Stimulated activated naive CD8-positive, alpha-beta T cell treated with anti-CD3 and anti-CD28 coated beads, Interleukin-15, amount 100 ng/mL, for 72 hours (primary cell): ENCODE results near the gene MEI4.

Experiments
- ATAC-seq: fragments of 150-1000 bp; cut with Tn5 transposase; 2 replicates; pipeline ENCODE4 v1.10.0; 2021; ENCODE audit warnings: mild to moderate bottlenecking, moderate library complexity
- DNase-seq, 2 donors: peaks; one replicate each; pipeline ENCODE4 v3.0.0; 2021 to 2022
- H3K27ac Mint-ChIP-seq, 2 donors: one replicate each; pipeline ENCODE4 v1.8.0; 2022; ENCODE audit warnings: mild to moderate bottlenecking in 2 of 2, mixed read lengths in 2 of 2, moderate library complexity in 2 of 2
- H3K27me3 Mint-ChIP-seq: one replicate; pipeline ENCODE4 v1.8.0; 2022; ENCODE audit warnings: mixed read lengths
- H3K4me1 Mint-ChIP-seq: one replicate; pipeline ENCODE4 v1.8.0; 2022; ENCODE audit warnings: mild to moderate bottlenecking, mixed read lengths
- H3K4me3 Mint-ChIP-seq, 2 donors: one replicate each; pipeline ENCODE4 v1.8.0; 2022; ENCODE audit warnings: mild to moderate bottlenecking in 2 of 2, mixed read lengths in 2 of 2, moderate library complexity in 1 of 2
- H3K9me3 Mint-ChIP-seq, 2 donors: one replicate each; pipeline ENCODE4 v1.8.0; 2022; ENCODE audit warnings: mixed read lengths in 2 of 2

Gene MEI4

GRCh38 chr6:77762386-77762785 is 109.5 kb downstream of the MEI4 start:
- no peaks in the 10 kb centered on the region for H3K4me1 Mint-ChIP-seq
- ATAC-seq (no peak), DNase-seq (no peak)
- peaks cover 15 to 17% of the 10 kb centered on the region in 2 donors for H3K9me3 Mint-ChIP-seq
- H3K4me3 Mint-ChIP-seq = no peak overlapping the region
- H3K27me3 Mint-ChIP-seq = no peaks in the 10 kb centered on the region
- H3K27ac Mint-ChIP-seq = no peak overlapping the region

GRCh38 chr6:77763124-77763523 is 110.3 kb downstream of the MEI4 start:
- ATAC-seq = no peak

GRCh38 chr6:77764364-77764763 is 111.5 kb downstream of the MEI4 start:
- no peak for DNase-seq
- ATAC-seq = no peak
- Mint-ChIP-seq H3K27me3 (no peaks in the 10 kb centered on the region), H3K9me3 (peaks cover 3 to 4% of the 10 kb centered on the region in 2 donors), H3K4me1 (no peaks in the 10 kb centered on the region), H3K4me3 (no peak overlapping the region), H3K27ac (no peak overlapping the region)

More at GRCh38 chr6:77763124-77763523, 110.3 kb downstream of the MEI4 start:
- Mint-ChIP-seq H3K27me3 (no peaks in the 10 kb centered on the region), H3K9me3 (peaks cover 15 to 16% of the 10 kb centered on the region in 2 donors), H3K4me1 (no peaks in the 10 kb centered on the region), H3K27ac (no peak overlapping the region), H3K4me3 (no peak overlapping the region)
- no peak for DNase-seq

- no peaks in the 10 kb centered on the region for H3K27me3 Mint-ChIP-seq
- no peaks in the 10 kb centered on the region for H3K4me1 Mint-ChIP-seq
- no peak overlapping the region for H3K4me3 Mint-ChIP-seq
- DNase-seq = no peak
- no peak overlapping the region for H3K27ac Mint-ChIP-seq
- H3K9me3 Mint-ChIP-seq = peaks cover 12 to 16% of the 10 kb centered on the region in 2 donors
- no peak for ATAC-seq
Measured at GRCh38 chr6:77773157-77773822, 120.5 kb downstream of the MEI4 start.

GRCh38 chr6:77774457-77774856 is 121.6 kb downstream of the MEI4 start:
- H3K9me3 Mint-ChIP-seq = peaks cover 12 to 16% of the 10 kb centered on the region in 2 donors
- no peak overlapping the region for H3K4me3 Mint-ChIP-seq
- no peaks in the 10 kb centered on the region for H3K4me1 Mint-ChIP-seq
- no peak for ATAC-seq
- no peak for DNase-seq
- no peak overlapping the region for H3K27ac Mint-ChIP-seq
- no peaks in the 10 kb centered on the region for H3K27me3 Mint-ChIP-seq

GRCh38 chr6:77776441-77776840 is 123.6 kb downstream of the MEI4 start:
- no peaks in the 10 kb centered on the region for H3K27me3 Mint-ChIP-seq
- ATAC-seq (no peak), DNase-seq (no peak)
- H3K4me3 Mint-ChIP-seq = no peak overlapping the region
- H3K27ac Mint-ChIP-seq = no peak overlapping the region
- H3K9me3 Mint-ChIP-seq = peaks cover 7 to 16% of the 10 kb centered on the region in 2 donors
- no peaks in the 10 kb centered on the region for H3K4me1 Mint-ChIP-seq

- no peaks in the 10 kb centered on the region for H3K4me1 Mint-ChIP-seq
- no peak overlapping the region for H3K4me3 Mint-ChIP-seq
- DNase-seq (no peak), ATAC-seq (no peak)
- no peaks in the 10 kb centered on the region for H3K27me3 Mint-ChIP-seq
- H3K9me3 Mint-ChIP-seq = peaks cover 0 to 16% of the 10 kb centered on the region in 2 donors
- H3K27ac Mint-ChIP-seq = no peak overlapping the region
Measured at GRCh38 chr6:77778527-77778926, 125.7 kb downstream of the MEI4 start.

- no peaks in the 10 kb centered on the region for H3K27me3 Mint-ChIP-seq
- H3K4me1 Mint-ChIP-seq = no peaks in the 10 kb centered on the region
- no peak overlapping the region for H3K4me3 Mint-ChIP-seq
- DNase-seq (no peak), ATAC-seq (no peak)
- H3K9me3 Mint-ChIP-seq = peaks cover 0 to 3% of the 10 kb centered on the region in 2 donors
- no peak overlapping the region for H3K27ac Mint-ChIP-seq
Measured at GRCh38 chr6:77786935-77787629, 134.2 kb downstream of the MEI4 start.

GRCh38 chr6:77796824-77797809 is 144.3 kb downstream of the MEI4 start:
- Mint-ChIP-seq H3K27ac (no peak overlapping the region), H3K27me3 (no peaks in the 10 kb centered on the region), H3K4me3 (no peak overlapping the region), H3K9me3 (peaks cover 33 to 42% of the 10 kb centered on the region in 2 donors), H3K4me1 (no peaks in the 10 kb centered on the region)
- DNase-seq (no peak), ATAC-seq (no peak)

- Mint-ChIP-seq H3K4me3 (no peak overlapping the region), H3K27me3 (no peaks in the 10 kb centered on the region), H3K27ac (no peak overlapping the region), H3K4me1 (no peaks in the 10 kb centered on the region), H3K9me3 (peaks cover 0 to 3% of the 10 kb centered on the region in 2 donors)
- DNase-seq = no peak
- ATAC-seq = no peak
Measured at GRCh38 chr6:77812304-77812703, 159.5 kb downstream of the MEI4 start.

- H3K9me3 Mint-ChIP-seq = peaks cover 0 to 3% of the 10 kb centered on the region in 2 donors
Measured at GRCh38 chr6:77813090-77813489, 160.3 kb downstream of the MEI4 start.

GRCh38 chr6:77814119-77814518 is 161.3 kb downstream of the MEI4 start:
- ATAC-seq = no peak
- Mint-ChIP-seq H3K4me3 (no peak overlapping the region), H3K9me3 (peaks cover 0 to 3% of the 10 kb centered on the region in 2 donors), H3K27me3 (no peaks in the 10 kb centered on the region), H3K4me1 (no peaks in the 10 kb centered on the region), H3K27ac (no peak overlapping the region)
- no peak for DNase-seq

More at GRCh38 chr6:77813090-77813489, 160.3 kb downstream of the MEI4 start:
- no peak for ATAC-seq
- no peak overlapping the region for H3K4me3 Mint-ChIP-seq
- no peaks in the 10 kb centered on the region for H3K27me3 Mint-ChIP-seq
- H3K4me1 Mint-ChIP-seq = no peaks in the 10 kb centered on the region
- no peak for DNase-seq
- no peak overlapping the region for H3K27ac Mint-ChIP-seq

- no peaks in the 10 kb centered on the region for H3K27me3 Mint-ChIP-seq
- no peaks in the 10 kb centered on the region for H3K4me1 Mint-ChIP-seq
- H3K9me3 Mint-ChIP-seq = peaks cover 0 to 3% of the 10 kb centered on the region in 2 donors
- ATAC-seq (no peak), DNase-seq (no peak)
- no peak overlapping the region for H3K27ac Mint-ChIP-seq
- H3K4me3 Mint-ChIP-seq = no peak overlapping the region
Measured at GRCh38 chr6:77815531-77815930, 162.7 kb downstream of the MEI4 start.

- H3K9me3 Mint-ChIP-seq = peaks cover 0 to 3% of the 10 kb centered on the region in 2 donors
- H3K4me1 Mint-ChIP-seq = no peaks in the 10 kb centered on the region
- H3K27ac Mint-ChIP-seq = no peak overlapping the region
- no peak overlapping the region for H3K4me3 Mint-ChIP-seq
- ATAC-seq (no peak), DNase-seq (no peak)
- H3K27me3 Mint-ChIP-seq = no peaks in the 10 kb centered on the region
Measured at GRCh38 chr6:77816766-77817270, 164.0 kb downstream of the MEI4 start.

GRCh38 chr6:77822265-77822664 is 169.4 kb downstream of the MEI4 start:
- ATAC-seq (no peak), DNase-seq (no peak)
- H3K27me3 Mint-ChIP-seq = no peaks in the 10 kb centered on the region
- no peaks in the 10 kb centered on the region for H3K4me1 Mint-ChIP-seq
- H3K9me3 Mint-ChIP-seq = no peaks in the 10 kb centered on the region
- no peak overlapping the region for H3K4me3 Mint-ChIP-seq
- no peak overlapping the region for H3K27ac Mint-ChIP-seq
